GM12874 (cell line): ENCODE data around the gene SPACA4.

ENCODE experiments used
- TF ChIP-seq, protein P1 (sequence below): IDR thresholded peaks from 2 replicates; pipeline ENCODE4 v1.5.1; 2011; ENCODE audit warnings: low read depth, mild to moderate bottlenecking, control low read depth, low read length, moderate library complexity; ENCODE audit not compliant: insufficient read depth

The SPACA4 gene

DNA sequence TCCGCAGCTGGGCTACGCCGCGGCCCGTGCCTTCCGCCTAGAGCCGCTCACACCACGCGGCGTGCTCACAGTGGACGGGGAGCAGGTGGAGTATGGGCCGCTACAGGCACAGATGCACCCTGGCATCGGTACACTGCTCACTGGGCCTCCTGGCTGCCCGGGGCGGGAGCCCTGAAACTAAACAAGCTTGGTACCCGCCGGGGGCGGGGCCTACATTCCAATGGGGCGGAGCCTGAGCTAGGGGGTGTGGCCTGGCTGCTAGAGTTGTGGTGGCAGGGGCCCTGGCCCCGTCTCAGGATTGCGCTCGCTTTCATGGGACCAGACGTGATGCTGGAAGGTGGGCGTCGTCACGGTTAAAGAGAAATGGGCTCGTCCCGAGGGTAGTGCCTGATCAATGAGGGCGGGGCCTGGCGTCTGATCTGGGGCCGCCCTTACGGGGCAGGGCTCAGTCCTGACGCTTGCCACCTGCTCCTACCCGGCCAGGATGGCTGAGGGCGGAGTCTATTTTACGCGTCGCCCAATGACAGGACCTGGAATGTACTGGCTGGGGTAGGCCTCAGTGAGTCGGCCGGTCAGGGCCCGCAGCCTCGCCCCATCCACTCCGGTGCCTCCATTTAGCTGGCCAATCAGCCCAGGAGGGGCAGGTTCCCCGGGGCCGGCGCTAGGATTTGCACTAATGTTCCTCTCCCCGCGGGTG, 23.2 kb downstream of the SPACA4 start:
- TF ChIP-seq, protein P1, sequence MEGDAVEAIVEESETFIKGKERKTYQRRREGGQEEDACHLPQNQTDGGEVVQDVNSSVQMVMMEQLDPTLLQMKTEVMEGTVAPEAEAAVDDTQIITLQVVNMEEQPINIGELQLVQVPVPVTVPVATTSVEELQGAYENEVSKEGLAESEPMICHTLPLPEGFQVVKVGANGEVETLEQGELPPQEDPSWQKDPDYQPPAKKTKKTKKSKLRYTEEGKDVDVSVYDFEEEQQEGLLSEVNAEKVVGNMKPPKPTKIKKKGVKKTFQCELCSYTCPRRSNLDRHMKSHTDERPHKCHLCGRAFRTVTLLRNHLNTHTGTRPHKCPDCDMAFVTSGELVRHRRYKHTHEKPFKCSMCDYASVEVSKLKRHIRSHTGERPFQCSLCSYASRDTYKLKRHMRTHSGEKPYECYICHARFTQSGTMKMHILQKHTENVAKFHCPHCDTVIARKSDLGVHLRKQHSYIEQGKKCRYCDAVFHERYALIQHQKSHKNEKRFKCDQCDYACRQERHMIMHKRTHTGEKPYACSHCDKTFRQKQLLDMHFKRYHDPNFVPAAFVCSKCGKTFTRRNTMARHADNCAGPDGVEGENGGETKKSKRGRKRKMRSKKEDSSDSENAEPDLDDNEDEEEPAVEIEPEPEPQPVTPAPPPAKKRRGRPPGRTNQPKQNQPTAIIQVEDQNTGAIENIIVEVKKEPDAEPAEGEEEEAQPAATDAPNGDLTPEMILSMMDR = no peak

DNA sequence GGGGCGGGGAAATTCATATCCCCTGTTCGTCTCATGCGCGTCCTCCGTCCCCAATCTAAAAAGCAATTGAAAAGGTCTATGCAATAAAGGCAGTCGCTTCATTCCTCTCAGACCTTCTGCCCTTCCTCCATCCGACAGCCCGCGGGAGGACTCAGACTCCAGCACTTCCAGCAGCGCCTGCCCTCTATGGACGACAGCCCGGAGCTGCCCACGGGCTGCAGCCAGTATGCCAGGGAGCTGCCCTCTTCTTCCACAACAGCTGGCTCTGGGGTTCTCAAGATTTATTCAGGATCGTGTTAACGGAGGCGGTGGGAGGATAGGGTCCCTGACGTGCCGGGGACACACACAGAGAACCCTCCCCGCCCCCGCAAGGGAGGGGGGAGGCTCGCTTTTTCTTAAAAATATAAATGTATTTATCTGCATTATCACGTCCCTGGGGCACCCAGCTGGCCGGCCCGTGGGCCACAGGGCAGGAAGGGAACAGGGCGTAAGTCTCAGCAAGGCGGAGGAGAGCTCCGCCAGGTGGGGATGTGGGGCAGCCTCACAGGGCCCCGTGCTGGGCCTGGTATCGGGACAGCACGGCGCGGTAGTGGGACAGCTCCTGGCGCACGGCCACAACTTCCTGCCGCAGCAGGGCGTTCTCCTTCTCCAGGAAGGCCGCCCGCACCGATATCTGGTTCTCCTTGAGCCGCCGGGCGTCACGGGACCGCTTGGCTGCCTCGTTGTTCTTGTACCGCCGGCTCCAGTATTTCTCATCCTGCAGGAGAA, 23.9 kb downstream of the SPACA4 start:
- TF ChIP-seq, protein P1 = no peak

DNA sequence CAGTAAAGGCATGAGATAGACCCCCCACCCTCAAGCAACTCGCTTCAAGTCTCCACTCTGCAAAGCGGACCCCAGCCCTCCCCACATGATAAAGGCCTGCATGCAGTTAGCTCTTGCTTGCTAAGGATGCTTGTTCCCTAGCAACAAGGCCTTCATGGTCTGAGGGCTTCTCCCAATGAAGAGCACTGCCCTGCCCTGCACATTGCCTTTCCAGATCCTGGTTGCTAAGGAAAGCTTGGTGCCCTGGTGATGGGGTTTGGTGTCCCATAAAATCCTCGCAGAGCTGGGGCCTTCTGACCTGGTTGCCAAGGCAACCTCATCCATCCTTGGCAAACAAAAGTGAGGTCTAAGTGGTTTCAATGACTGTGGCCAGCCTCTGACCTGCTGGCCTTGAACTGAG, 24.7 kb downstream of the SPACA4 start:
- TF ChIP-seq, protein P1 = no peak

DNA sequence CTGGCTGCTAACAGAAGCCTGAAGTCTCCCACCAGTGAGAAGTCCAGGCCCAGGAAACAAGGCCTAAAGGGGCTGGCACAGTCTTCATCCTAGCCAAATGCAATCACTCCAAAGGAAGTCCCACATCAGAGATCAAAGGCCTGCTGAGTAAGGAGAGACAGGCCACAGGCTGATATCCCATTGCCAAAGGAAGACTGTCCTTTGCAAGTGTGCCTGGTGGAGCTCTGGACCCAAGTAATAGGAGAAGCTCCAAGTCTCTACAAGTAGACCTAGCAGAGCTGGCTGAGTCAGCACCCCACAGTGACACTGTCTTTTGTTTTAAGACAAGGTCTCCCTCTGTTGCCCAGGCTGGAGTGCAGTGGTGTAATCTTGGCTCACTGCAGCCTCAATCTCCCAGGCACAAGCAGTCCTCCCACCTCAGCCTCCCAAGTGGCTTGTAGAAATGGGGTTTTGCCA, 26.2 kb downstream of the SPACA4 start:
- TF ChIP-seq, protein P1 = no peak

DNA sequence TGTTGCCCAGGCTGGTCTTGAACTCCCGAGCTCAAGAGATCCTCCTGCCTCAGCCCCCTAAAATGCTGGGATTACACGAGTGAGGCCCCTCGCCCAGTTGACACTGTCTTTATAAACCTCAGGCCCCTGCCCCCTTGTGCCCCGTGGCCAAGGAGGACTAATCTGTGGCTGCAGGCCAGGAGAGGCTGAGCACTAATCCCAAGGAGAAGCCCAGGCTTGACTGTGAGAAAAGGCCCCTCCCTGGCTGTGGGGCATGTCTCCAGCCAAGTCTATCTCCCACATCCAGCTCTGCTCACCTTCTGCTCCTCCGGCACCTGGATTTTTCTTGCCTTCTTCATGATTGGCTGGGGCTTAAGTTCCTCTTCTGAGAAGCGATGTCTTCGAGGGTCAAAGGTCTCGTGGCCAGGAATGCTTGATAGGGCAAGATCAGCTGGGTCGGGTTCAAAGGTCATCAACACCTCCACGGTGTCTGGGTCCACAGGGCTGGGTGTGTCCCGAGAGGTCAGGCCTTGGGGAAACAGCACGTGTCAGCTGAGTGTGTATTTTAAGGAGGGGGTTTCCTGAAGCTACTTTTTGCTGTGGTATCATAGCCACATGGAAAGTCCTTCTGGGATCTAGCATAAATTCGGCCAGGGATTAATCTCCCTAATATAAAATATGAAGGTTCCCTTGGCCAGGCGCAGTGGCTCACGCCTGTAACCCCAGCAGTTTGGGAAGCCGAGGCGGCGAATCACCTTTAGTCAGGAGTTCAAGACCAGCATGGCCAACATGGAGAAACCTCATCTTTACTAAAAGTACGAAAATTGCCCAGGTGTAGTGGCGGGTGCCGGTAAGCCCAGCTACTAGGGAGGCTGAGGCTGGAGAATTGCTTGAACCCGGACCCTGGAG, 26.9 kb downstream of the SPACA4 start:
- TF ChIP-seq, protein P1 = no peak

DNA sequence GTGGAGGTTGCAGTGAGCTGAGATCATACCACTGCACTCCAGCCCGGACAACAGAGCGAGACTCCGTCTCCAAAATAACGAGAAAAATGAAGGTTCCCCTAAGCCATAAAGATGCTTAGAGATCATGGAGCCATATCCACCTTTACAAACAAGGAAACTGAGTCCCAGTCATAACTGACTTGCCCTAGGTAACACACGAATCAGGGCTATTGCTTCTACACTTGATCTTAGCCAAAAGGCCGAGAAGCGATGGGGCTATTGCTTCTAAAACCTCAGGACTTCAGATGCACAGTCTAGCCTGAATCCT, 27.4 kb downstream of the SPACA4 start:
- TF ChIP-seq, protein P1 = no peak
